ENCODE measurements around the gene NUDT21. TPM values are rescaled to one million over a fixed set of nuclear protein-coding genes. Genes with fewer than 3 reads are reported as not detected.

Gene NUDT21
- total RNA-seq (10 to 100 TPM; 52.8 to 93.0 (median 83.2) TPM), polyA plus RNA-seq (10 to 100 TPM; 19.4 to 36.8 (median 29.2) TPM)
- long read RNA-seq, donor 1, full-length matches to known transcripts = 27 of 40 reads
- long read RNA-seq, donor 1, partial matches to known transcripts = 13 of 40 reads
- long read RNA-seq, donor 1, other reads (novel, unspliced or antisense) = 0 of 40 reads
- long read RNA-seq, donor 2, full-length matches to known transcripts = 17 of 26 reads
- long read RNA-seq, donor 2, partial matches to known transcripts = 9 of 26 reads
- long read RNA-seq, donor 2, other reads (novel, unspliced or antisense) = 0 of 26 reads

- intact Hi-C loops (cut with DNase I; ENCODE audit: low total_unique reads) = no loop called here
- Histone ChIP-seq H3K27me3 (replicated peaks in 1 of 7) (no peaks in the 10 kb centered on the region), H3K27ac (peak within 1 kb of the TSS; percentile 75 to 91 (median 86)), H3K36me3 (peaks cover 0 to 47% (median 39%) of the 10 kb centered on the region in 6 donors), H3K4me1 (peaks cover 20 to 62% (median 49%) of the 10 kb centered on the region in 6 donors), H3K9me3 (no peaks in the 10 kb centered on the region), H3K4me3 (peak within 1 kb of the TSS; percentile 84 to 98 (median 90))
- TF ChIP-seq POLR2A (IDR thresholded peaks at IDR 0.05) (peak in 1 of 3 donors; percentile 37), CTCF (IDR thresholded peaks at IDR 0.05 in 8 of 11, conservative IDR thresholded peaks at IDR 0.05 in 3 of 11) (peak in 7 of 11 experiments; percentile 10 to 58 (median 37)), POLR2AphosphoS5 (IDR thresholded peaks at IDR 0.05) (peak; percentile 86 to 93 (median 90))
- DNase-seq = peak; percentile 97
- 0% methylated on average over 45 to 56 of the region's 56 CpGs for WGBS, 5 donors
Observed at GRCh38 chr16:56450986-56451752, at the start of gene NUDT21, which contains the start of gene OGFOD1. TSS of gene NUDT21 (minus strand) at chr16:56451332. CDS start at chr16:56451202, 130 bp downstream. TSS of gene OGFOD1 (plus strand) at chr16:56451554. CDS start at chr16:56451613, 59 bp downstream.

- peaks cover 0 to 82% (median 37%) of the 10 kb centered on the region in 6 donors for H3K36me3 ChIP-seq
- WGBS, 5 donors = 78 to 98% (median 95%) methylated on average over 1 of the region's 1 CpG
- intact Hi-C loops (cut with DNase I; ENCODE audit: low total_unique reads) = no loop called here
Observed at GRCh38 chr16:56493815-56494214, 42.7 kb upstream of the NUDT21 start.

GRCh38 chr16:56493126-56493525, 42.0 kb upstream of the NUDT21 start:
- TF ChIP-seq CTCF (IDR thresholded peaks at IDR 0.05 in 8 of 11, conservative IDR thresholded peaks at IDR 0.05 in 3 of 11) = no peak
- TF ChIP-seq POLR2AphosphoS5 (IDR thresholded peaks at IDR 0.05) = no peak
- TF ChIP-seq POLR2A (IDR thresholded peaks at IDR 0.05) = no peak
- H3K9me3 ChIP-seq = no peaks in the 10 kb centered on the region
- no peaks in the 10 kb centered on the region for H3K4me1 ChIP-seq
- no peak overlapping the region for H3K4me3 ChIP-seq
- peaks cover 0 to 76% (median 30%) of the 10 kb centered on the region in 6 donors for H3K36me3 ChIP-seq
- H3K27ac ChIP-seq = no peak overlapping the region
- intact Hi-C loops (cut with DNase I; ENCODE audit: low total_unique reads) = no loop called here
- no peaks in the 10 kb centered on the region for H3K27me3 ChIP-seq (replicated peaks in 1 of 7)
- no peak for DNase-seq
- WGBS, 5 donors = 92 to 98% (median 93%) methylated on average over 2 of the region's 2 CpGs

More at GRCh38 chr16:56493815-56494214, 42.7 kb upstream of the NUDT21 start:
- H3K4me3 ChIP-seq = no peak overlapping the region
- DNase-seq = no peak
- TF ChIP-seq CTCF (IDR thresholded peaks at IDR 0.05 in 8 of 11, conservative IDR thresholded peaks at IDR 0.05 in 3 of 11) = no peak
- TF ChIP-seq POLR2AphosphoS5 (IDR thresholded peaks at IDR 0.05) = no peak
- TF ChIP-seq POLR2A (IDR thresholded peaks at IDR 0.05) = no peak
- H3K27ac ChIP-seq = no peak overlapping the region
- H3K4me1 ChIP-seq = no peaks in the 10 kb centered on the region
- no peaks in the 10 kb centered on the region for H3K9me3 ChIP-seq
- H3K27me3 ChIP-seq (replicated peaks in 1 of 7) = no peaks in the 10 kb centered on the region

All from spleen (tissue), 13 donors.